K562 (cell line): ENCODE measurements around the gene SUPT20H.

Experiments used
- EZH2 ChIP-seq: IDR thresholded peaks from 2 replicates; pipeline ENCODE4 v1.6.1; 2012; ENCODE audit warnings: low read depth, mild to moderate bottlenecking, inconsistent platforms, low read length, borderline replicate concordance
- KLF16 ChIP-seq: IDR thresholded peaks from 2 replicates; pipeline ENCODE4 v1.6.1; 2016; ENCODE audit warnings: antibody characterized with exemption
- RFX5 ChIP-seq: IDR thresholded peaks from 2 replicates; pipeline ENCODE4 v1.6.1; 2011; ENCODE audit warnings: low read depth, mild to moderate bottlenecking, improper control_type of control experiment, low read length
- SRSF1 ChIP-seq: fragments of 200-400 bp; formaldehyde crosslinking; IDR thresholded peaks from 2 replicates; pipeline ENCODE4 v1.6.1; 2017; ENCODE audit warnings: mild to moderate bottlenecking, low read depth, low read length, moderate library complexity
- TF ChIP-seq, protein P1 (sequence below): fragments of 450-650 bp; formaldehyde crosslinking; IDR thresholded peaks from 2 replicates; pipeline ENCODE4 v1.4.0; 2020; ENCODE audit warnings: mild to moderate bottlenecking, moderate library complexity
- TF ChIP-seq, protein P2 (sequence below), 2 experiments: IDR thresholded peaks; 2 replicates each; pipeline ENCODE4 v1.6.1; 2012; ENCODE audit warnings: improper control_type of control experiment in 2 of 2, low read depth in 2 of 2, low read length in 2 of 2, borderline replicate concordance in 1 of 2

DNA sequence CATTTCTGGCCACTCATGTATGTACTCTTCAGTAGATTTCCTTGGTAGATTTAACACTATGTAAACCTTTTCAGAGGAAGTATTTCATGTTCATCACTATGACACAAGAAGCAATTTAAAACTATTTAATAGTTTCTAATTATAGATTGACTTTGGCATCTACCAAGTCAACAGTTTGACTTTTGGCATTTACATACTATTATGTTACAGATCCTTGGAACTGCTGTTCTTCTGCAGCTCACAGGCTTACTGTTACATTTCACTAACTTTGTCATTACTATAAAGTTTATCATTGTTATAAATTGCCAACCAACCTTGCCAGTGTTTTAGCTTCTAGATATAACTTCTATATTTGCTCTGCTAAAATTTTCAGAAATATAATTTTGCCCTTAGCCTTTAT lies 18.7 kb downstream of the SUPT20H start:
- TF ChIP-seq RFX5 (no peak), EZH2 (no peak), SRSF1 (no peak), KLF16 (no peak)
- TF ChIP-seq, protein P1, sequence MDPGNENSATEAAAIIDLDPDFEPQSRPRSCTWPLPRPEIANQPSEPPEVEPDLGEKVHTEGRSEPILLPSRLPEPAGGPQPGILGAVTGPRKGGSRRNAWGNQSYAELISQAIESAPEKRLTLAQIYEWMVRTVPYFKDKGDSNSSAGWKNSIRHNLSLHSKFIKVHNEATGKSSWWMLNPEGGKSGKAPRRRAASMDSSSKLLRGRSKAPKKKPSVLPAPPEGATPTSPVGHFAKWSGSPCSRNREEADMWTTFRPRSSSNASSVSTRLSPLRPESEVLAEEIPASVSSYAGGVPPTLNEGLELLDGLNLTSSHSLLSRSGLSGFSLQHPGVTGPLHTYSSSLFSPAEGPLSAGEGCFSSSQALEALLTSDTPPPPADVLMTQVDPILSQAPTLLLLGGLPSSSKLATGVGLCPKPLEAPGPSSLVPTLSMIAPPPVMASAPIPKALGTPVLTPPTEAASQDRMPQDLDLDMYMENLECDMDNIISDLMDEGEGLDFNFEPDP (CRISPR knock-in tag) = no peak
- TF ChIP-seq, protein P2, sequence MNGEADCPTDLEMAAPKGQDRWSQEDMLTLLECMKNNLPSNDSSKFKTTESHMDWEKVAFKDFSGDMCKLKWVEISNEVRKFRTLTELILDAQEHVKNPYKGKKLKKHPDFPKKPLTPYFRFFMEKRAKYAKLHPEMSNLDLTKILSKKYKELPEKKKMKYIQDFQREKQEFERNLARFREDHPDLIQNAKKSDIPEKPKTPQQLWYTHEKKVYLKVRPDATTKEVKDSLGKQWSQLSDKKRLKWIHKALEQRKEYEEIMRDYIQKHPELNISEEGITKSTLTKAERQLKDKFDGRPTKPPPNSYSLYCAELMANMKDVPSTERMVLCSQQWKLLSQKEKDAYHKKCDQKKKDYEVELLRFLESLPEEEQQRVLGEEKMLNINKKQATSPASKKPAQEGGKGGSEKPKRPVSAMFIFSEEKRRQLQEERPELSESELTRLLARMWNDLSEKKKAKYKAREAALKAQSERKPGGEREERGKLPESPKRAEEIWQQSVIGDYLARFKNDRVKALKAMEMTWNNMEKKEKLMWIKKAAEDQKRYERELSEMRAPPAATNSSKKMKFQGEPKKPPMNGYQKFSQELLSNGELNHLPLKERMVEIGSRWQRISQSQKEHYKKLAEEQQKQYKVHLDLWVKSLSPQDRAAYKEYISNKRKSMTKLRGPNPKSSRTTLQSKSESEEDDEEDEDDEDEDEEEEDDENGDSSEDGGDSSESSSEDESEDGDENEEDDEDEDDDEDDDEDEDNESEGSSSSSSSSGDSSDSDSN (IDR thresholded peaks at IDR 0.05; ENCODE audit: borderline replicate concordance in 1 of 2, low read depth in 2 of 2, low read length in 2 of 2) = no peak
